Measurements from ENCODE around the gene C10orf71. TPM values are rescaled to one million over a fixed set of nuclear protein-coding genes. Genes with fewer than 3 reads are reported as not detected.

The C10orf71 gene
- total and polyA plus RNA-seq, 2 of the 8 experiments (the other 6 are each of a cell fraction or from before 2014, with no cell fraction given), result not detected

GRCh38 chr10:49323171-49323895 is 24.4 kb downstream of the C10orf71 start:
- Histone ChIP-seq H2BK120ac (replicated peaks; ENCODE audit: low read depth, low read length) (no peak overlapping the region), H3K4me2 (ENCODE audit: insufficient read depth in 1 of 2, low read depth in 2 of 2, low read length in 2 of 2) (no peak overlapping the region), H3K23ac (ENCODE audit: insufficient read length) (no peak overlapping the region), H2BK12ac (ENCODE audit: low read depth, low read length) (no peak overlapping the region), H3K27ac (ENCODE audit: low read depth, low read length) (no peak overlapping the region), H3K23me2 (ENCODE audit: low read depth, low read length) (no peaks in the 10 kb centered on the region; the same call in 1 of the 2 replicates), H3K9ac (replicated peaks in 1 of 4; ENCODE audit: extremely low read depth in 1 of 4, low read depth in 3 of 4, low read length in 3 of 4) (no peak overlapping the region), H3K56ac (replicated peaks; ENCODE audit: insufficient read length, low read depth, low read length) (no peak overlapping the region), H3K14ac (ENCODE audit: insufficient read length) (no peak overlapping the region), H3K9me3 (ENCODE audit: insufficient read depth in 2 of 2, low read depth in 1 of 2, low read length in 1 of 2) (no peaks in the 10 kb centered on the region), H3K18ac (ENCODE audit: extremely low read depth, low read length) (no peak overlapping the region), H4K5ac (ENCODE audit: insufficient read length, low read depth, low read length) (no peak overlapping the region), H2AK5ac (ENCODE audit: low read depth, low read length) (no peak overlapping the region), H4K91ac (replicated peaks; ENCODE audit: insufficient read length, low read length) (no peak overlapping the region), H3K4me1 (replicated peaks in 1 of 4; ENCODE audit: control insufficient read depth in 3 of 4, insufficient read depth in 4 of 4, low read length in 3 of 4) (peaks cover 0 to 2% (median 0%) of the 10 kb centered on the region in 4 experiments; a peak in 1 of 7 replicates), H3K4ac (replicated peaks; ENCODE audit: insufficient read length, low read depth, low read length) (no peak overlapping the region), H3K79me1 (ENCODE audit: low read depth, low read length) (no peaks in the 10 kb centered on the region), H3K79me2 (ENCODE audit: control insufficient read depth in 1 of 2, insufficient read depth in 2 of 2, low read length in 2 of 2) (no peaks in the 10 kb centered on the region), H2AFZ (ENCODE audit: low read length) (no peak overlapping the region), H3K4me3 (ENCODE audit: extremely low read depth in 1 of 4, insufficient read depth in 2 of 4, low read depth in 3 of 4, low read length in 4 of 4) (no peak overlapping the region), H4K8ac (ENCODE audit: extremely low read depth, insufficient read depth, low read length) (no peak overlapping the region), H4K20me1 (replicated peaks in 1 of 2; ENCODE audit: control insufficient read depth in 1 of 2, insufficient read depth in 2 of 2, low read length in 2 of 2) (no peaks in the 10 kb centered on the region), H2BK5ac (ENCODE audit: low read depth, low read length) (no peak overlapping the region), H3K36me3 (ENCODE audit: control insufficient read depth in 2 of 4, insufficient read depth in 4 of 4, low read length in 3 of 4) (no peaks in the 10 kb centered on the region), H2BK20ac (ENCODE audit: low read length) (no peak overlapping the region), H2BK15ac (ENCODE audit: low read length) (no peak overlapping the region), H3K27me3 (replicated peaks in 1 of 4; ENCODE audit: control insufficient read depth in 3 of 4, extremely low read depth in 1 of 4, insufficient read depth in 3 of 4, low read length in 3 of 4) (no peaks in the 10 kb centered on the region; a peak in 1 of 7 replicates)
- ChIA-PET POLR2A (ENCODE audit: partially characterized antibody) (interaction anchor here (0.6 to 1.4 kb wide), 3 partner anchors 72 to 620 kb away, joined by 3 to 5 read pairs (median 4); no protein-coding TSS in a partner anchor), CTCF (ENCODE audit: partially characterized antibody) (interaction anchor here (0.6 to 4.2 kb wide), 20 partner anchors 8 to 216 kb away, joined by 3 to 22 read pairs (median 4); partner anchors contain the start of genes DRGX and ERCC6)
- FAIRE-seq, result no peak
- 82% methylated on average over 7 of the region's 7 CpGs; no CpG with 5 or more reads in 1 of the 2 experiments for WGBS, 2 experiments (ENCODE audit: extremely low coverage in 1 of 2, insufficient coverage in 1 of 2, insufficient read length in 1 of 2, insufficient replicate concordance in 2 of 2, low coverage in 1 of 2, low lambda C conversion rate in 2 of 2, missing lambda C conversion rate in 1 of 2)
- DNase-seq (ENCODE audit: low read depth in 1 of 2, low spot score in 2 of 2), result no peak
- TF ChIP-seq POU5F1 (IDR thresholded peaks at IDR 0.05; ENCODE audit: low read depth, low read length) (no peak), EP300 (IDR thresholded peaks at IDR 0.05; ENCODE audit: borderline replicate concordance in 1 of 2, low read depth in 2 of 2, low read length in 2 of 2) (no peak), ZNF274 (IDR thresholded peaks at IDR 0.05; ENCODE audit: borderline replicate concordance, extremely low read depth, low read length) (no peak), YY1 (IDR thresholded peaks at IDR 0.05; ENCODE audit: low read depth, low read length) (no peak), TAF1 (IDR thresholded peaks at IDR 0.05; ENCODE audit: low read depth, low read length) (no peak), HDAC2 (IDR thresholded peaks at IDR 0.05; ENCODE audit: borderline replicate concordance in 1 of 2, low read depth in 2 of 2, low read length in 2 of 2) (no peak), SP2 (IDR thresholded peaks at IDR 0.05; ENCODE audit: low read length) (no peak), SUZ12 (IDR thresholded peaks at IDR 0.05; ENCODE audit: low read length) (no peak), CHD2 (IDR thresholded peaks at IDR 0.05; ENCODE audit: low read length) (no peak), BRCA1 (IDR thresholded peaks at IDR 0.05; ENCODE audit: low read depth, low read length) (no peak)
